H1 (cell line): Measurements from ENCODE around the gene PPY. TPM values are rescaled to one million over a fixed set of nuclear protein-coding genes. Genes with fewer than 3 reads are reported as not detected.

Experiments used
- CTCF ChIA-PET: fragments of 300-600 bp; sonication (Branson Sonifier 250); formaldehyde crosslinking; loops from one replicate; lab custom pipeline; 2021; ENCODE audit not compliant: partially characterized antibody; lab: Charles Lee
- POLR2A ChIA-PET: fragments of 300-600 bp; sonication (Branson Sonifier 250); formaldehyde crosslinking; loops from one replicate; lab custom pipeline; 2021; ENCODE audit warnings: inconsistent platforms; ENCODE audit not compliant: partially characterized antibody; lab: Charles Lee
- DNase-seq, 2 experiments: peaks; one replicate each; pipeline versions ENCODE4 v3.0.0 to v3.0.0-alpha.2; 2010 to 2022; ENCODE audit warnings: low spot score in 2 of 2, low read depth in 1 of 2, mixed read lengths in 1 of 2
- FAIRE-seq: peaks from 2 replicates; lab custom pipeline; 2011; peaks lifted over from hg19 to GRCh38; lab: Jason Lieb, UNC
- H2AFZ ChIP-seq: 2 replicates; pipeline ENCODE4 v1.8.1; 2012; ENCODE audit warnings: low read length, inconsistent platforms
- H2AK5ac ChIP-seq: 2 replicates; pipeline ENCODE4 v1.6.1; 2013; ENCODE audit warnings: low read depth, low read length
- H2BK120ac ChIP-seq: replicated peaks from 2 replicates; pipeline ENCODE3; 2013; ENCODE audit warnings: low read depth, low read length, inconsistent platforms
- H2BK12ac ChIP-seq: 2 replicates; pipeline ENCODE4 v1.6.1; 2013; ENCODE audit warnings: low read depth, low read length
- H2BK15ac ChIP-seq: 2 replicates; pipeline ENCODE4 v1.6.1; 2013; ENCODE audit warnings: low read length
- H2BK20ac ChIP-seq: 2 replicates; pipeline ENCODE4 v1.6.1; 2013; ENCODE audit warnings: low read length
- H2BK5ac ChIP-seq: 2 replicates; pipeline ENCODE4 v1.6.1; 2013; ENCODE audit warnings: low read depth, low read length
- H3K14ac ChIP-seq: 2 replicates; pipeline ENCODE4 v1.6.1; 2013; ENCODE audit warnings: inconsistent platforms; ENCODE audit not compliant: insufficient read length
- H3K18ac ChIP-seq: 2 replicates; pipeline ENCODE4 v1.6.1; 2013; ENCODE audit warnings: low read length; ENCODE audit errors: extremely low read depth
- H3K23ac ChIP-seq: 2 replicates; pipeline ENCODE4 v1.6.1; 2013; ENCODE audit warnings: inconsistent platforms; ENCODE audit not compliant: insufficient read length
- H3K23me2 ChIP-seq: 2 replicates; pipeline ENCODE4 v1.6.1; 2013; ENCODE audit warnings: low read depth, low read length
- H3K27ac ChIP-seq: 2 replicates; pipeline ENCODE4 v1.6.1; 2011; ENCODE audit warnings: low read depth, low read length, inconsistent platforms
- H3K27me3 ChIP-seq, 4 experiments: replicated peaks in 1 of 4; 1 replicate in 1 of 4; 2 replicates in 3 of 4; pipeline versions ENCODE4 v1.6.1 to v1.8.1; 2011 to 2013; ENCODE audit warnings: low read length in 3 of 4, mild to moderate bottlenecking in 3 of 4, inconsistent platforms in 2 of 4, mixed read lengths in 2 of 4, moderate library complexity in 1 of 4; ENCODE audit not compliant: control insufficient read depth in 3 of 4, insufficient read depth in 3 of 4; ENCODE audit errors: extremely low read depth in 1 of 4
- H3K36me3 ChIP-seq, 4 experiments: 2 replicates each; pipeline versions ENCODE4 v1.6.1 to v1.8.1; 2011 to 2013; ENCODE audit warnings: mild to moderate bottlenecking in 4 of 4, low read length in 3 of 4, moderate library complexity in 2 of 4, control low read depth in 1 of 4, inconsistent platforms in 1 of 4; ENCODE audit not compliant: insufficient read depth in 4 of 4, control insufficient read depth in 2 of 4
- H3K4ac ChIP-seq: replicated peaks from 2 replicates; pipeline ENCODE3; 2013; ENCODE audit warnings: low read length, low read depth, mixed read lengths, inconsistent platforms; ENCODE audit not compliant: insufficient read length
- H3K4me1 ChIP-seq, 4 experiments: replicated peaks in 1 of 4; 1 replicate in 1 of 4; 2 replicates in 3 of 4; pipeline versions ENCODE4 v1.6.1 to v1.8.1; 2011 to 2013; ENCODE audit warnings: low read length in 3 of 4, inconsistent platforms in 2 of 4, mixed read lengths in 1 of 4; ENCODE audit not compliant: insufficient read depth in 4 of 4, control insufficient read depth in 3 of 4
- H3K4me2 ChIP-seq, 2 experiments: 2 replicates each; pipeline versions ENCODE4 v1.6.1 to v1.8.1; 2011 to 2013; ENCODE audit warnings: low read depth in 2 of 2, low read length in 2 of 2, control low read depth in 1 of 2, inconsistent platforms in 1 of 2, mild to moderate bottlenecking in 1 of 2; ENCODE audit not compliant: insufficient read depth in 1 of 2
- H3K4me3 ChIP-seq, 4 experiments: fragments of 200-600, 300-600 bp in 1 of 4; sonication (generic), shearing (Covaris generic), sonication (Bioruptor Twin) in 1 of 4; 2 replicates each; pipeline versions ENCODE4 v1.5.1 to v1.8.1; 2011 to 2016; ENCODE audit warnings: low read length in 4 of 4, low read depth in 3 of 4, control low read depth in 2 of 4, inconsistent platforms in 2 of 4, mild to moderate bottlenecking in 2 of 4, mixed read lengths in 1 of 4, moderate library complexity in 1 of 4; ENCODE audit not compliant: insufficient read depth in 2 of 4; ENCODE audit errors: extremely low read depth in 1 of 4
- H3K56ac ChIP-seq: replicated peaks from 2 replicates; pipeline ENCODE3; 2013; ENCODE audit warnings: low read depth, mild to moderate bottlenecking, mixed read lengths, low read length, inconsistent platforms; ENCODE audit not compliant: insufficient read length
- H3K79me1 ChIP-seq: 2 replicates; pipeline ENCODE4 v1.6.1; 2013; ENCODE audit warnings: low read depth, low read length, control low read depth
- H3K79me2 ChIP-seq, 2 experiments: 2 replicates each; pipeline versions ENCODE4 v1.6.1 to v1.8.1; 2012 to 2013; ENCODE audit warnings: low read length in 2 of 2, mild to moderate bottlenecking in 2 of 2, inconsistent platforms in 1 of 2; ENCODE audit not compliant: insufficient read depth in 2 of 2, control insufficient read depth in 1 of 2
- H3K9ac ChIP-seq, 4 experiments: replicated peaks in 1 of 4; 1 replicate in 1 of 4; 2 replicates in 3 of 4; pipeline versions ENCODE4 v1.6.1 to v1.8.1; 2011 to 2013; ENCODE audit warnings: low read depth in 3 of 4, low read length in 3 of 4, control low read depth in 2 of 4, mild to moderate bottlenecking in 2 of 4, moderate library complexity in 2 of 4, inconsistent platforms in 1 of 4; ENCODE audit errors: extremely low read depth in 1 of 4
- H3K9me3 ChIP-seq, 2 experiments: 2 replicates each; pipeline versions ENCODE4 v1.6.1 to v1.8.1; 2012 to 2013; ENCODE audit warnings: mild to moderate bottlenecking in 2 of 2, moderate library complexity in 2 of 2, control low read depth in 1 of 2, inconsistent platforms in 1 of 2, low read depth in 1 of 2, low read length in 1 of 2, mixed read lengths in 1 of 2; ENCODE audit not compliant: insufficient read depth in 2 of 2
- H4K20me1 ChIP-seq, 2 experiments: replicated peaks in 1 of 2; 2 replicates each; pipeline versions ENCODE3 to v1.8.1; 2011 to 2013; ENCODE audit warnings: inconsistent platforms in 2 of 2, low read length in 2 of 2, mild to moderate bottlenecking in 1 of 2; ENCODE audit not compliant: insufficient read depth in 2 of 2, control insufficient read depth in 1 of 2
- H4K5ac ChIP-seq: 2 replicates; pipeline ENCODE4 v1.6.1; 2013; ENCODE audit warnings: low read length, low read depth, mixed read lengths, inconsistent platforms; ENCODE audit not compliant: insufficient read length
- H4K8ac ChIP-seq: 2 replicates; pipeline ENCODE4 v1.8.0; 2013; ENCODE audit warnings: mild to moderate bottlenecking, moderate library complexity, low read length, inconsistent platforms; ENCODE audit not compliant: insufficient read depth; ENCODE audit errors: extremely low read depth
- H4K91ac ChIP-seq: replicated peaks from 2 replicates; pipeline ENCODE3; 2013; ENCODE audit warnings: low read length, mixed read lengths, inconsistent platforms; ENCODE audit not compliant: insufficient read length
- BRCA1 ChIP-seq: IDR thresholded peaks from 2 replicates; pipeline ENCODE4 v1.6.1; 2012; ENCODE audit warnings: low read depth, low read length, improper control_type of control experiment
- CEBPB ChIP-seq: IDR thresholded peaks from 2 replicates; pipeline ENCODE4 v1.6.1; 2012; ENCODE audit warnings: low read depth, low read length
- KDM4A ChIP-seq: IDR thresholded peaks from one replicate; pipeline ENCODE4 v1.7.1; 2012; ENCODE audit warnings: low read depth, mild to moderate bottlenecking, moderate library complexity, low read length, inconsistent platforms; ENCODE audit not compliant: severe bottlenecking
- NRF1 ChIP-seq: IDR thresholded peaks from 2 replicates; pipeline ENCODE4 v1.6.1; 2011; ENCODE audit warnings: mild to moderate bottlenecking, low read depth, low read length, improper control_type of control experiment
- SAP30 ChIP-seq: fragments of 300-600 bp; sonication (generic); IDR thresholded peaks from 2 replicates; pipeline ENCODE4 v1.7.1; 2012; ENCODE audit warnings: low read length, moderate library complexity, mild to moderate bottlenecking, inconsistent platforms; ENCODE audit not compliant: insufficient read depth, insufficient replicate concordance
- SIRT6 ChIP-seq: IDR thresholded peaks from one replicate; pipeline ENCODE4 v1.7.1; 2012; ENCODE audit warnings: low read length, inconsistent platforms
- SP1 ChIP-seq: IDR thresholded peaks from 2 replicates; pipeline ENCODE4 v1.6.1; 2011; ENCODE audit warnings: low read depth, low read length
- SUZ12 ChIP-seq: fragments of 200-600 bp; sonication (generic); IDR thresholded peaks from 2 replicates; pipeline ENCODE4 v1.6.1; 2012; ENCODE audit warnings: mild to moderate bottlenecking, inconsistent platforms, low read length, moderate library complexity, mixed read lengths
- TBP ChIP-seq: IDR thresholded peaks from 2 replicates; pipeline ENCODE4 v1.6.1; 2011; ENCODE audit warnings: low read depth, low read length, improper control_type of control experiment
- WGBS, 2 experiments: shearing (Covaris generic) in 1 of 2; methylation state at CpG; one replicate each; pipeline versions ENCODE4 v1.1.6 to v1.1.7; 2013 to 2015; ENCODE audit warnings: low lambda C conversion rate in 2 of 2, mixed read lengths in 2 of 2, inconsistent platforms in 1 of 2, low coverage in 1 of 2, missing lambda C conversion rate in 1 of 2; ENCODE audit not compliant: insufficient replicate concordance in 2 of 2, insufficient coverage in 1 of 2, insufficient read length in 1 of 2; ENCODE audit errors: extremely low coverage in 1 of 2, missing lambda C conversion rate in 1 of 2; 5-methylcytosine and 5-hydroxymethylcytosine counted together
- polyA plus RNA-seq, 7 experiments: library from polyadenylated mRNA; depleted of rRNA in 3 of 7; stranded (reverse) in 5 of 7; unstranded in 2 of 7; fragments of >200 nt in 5 of 7; fragments of 200-250 nt in 2 of 7; gene quantifications; 1 replicate in 5 of 7; 2 replicates in 1 of 7; 4 replicates in 1 of 7; pipeline versions ENCODE4 v1.2.1 to v1.2.3, GENCODE V29; 2011 to 2013; ENCODE audit warnings: missing spikeins in 2 of 7, mixed read lengths in 2 of 7
- total RNA-seq: library from RNA; stranded (reverse); fragmentation: NEBNext Ultra II Directional; extraction: Animal tissue kit (Norgen Biotek cat#: 25700); gene quantifications from 2 replicates; pipeline ENCODE4 v1.2.1, GENCODE V29; 2021

PPY gene
- total and polyA plus RNA-seq, 2 of the 8 experiments (the other 6 are each of a cell fraction or from before 2014, with no cell fraction given), result 0.26 TPM; not detected in 1

GRCh38 chr17:43982171-43982570 is 39.9 kb upstream of the PPY start:
- FAIRE-seq (no peak), DNase-seq (no peak)
- Histone ChIP-seq H3K4me2 (no peak overlapping the region), H2BK5ac (no peak overlapping the region), H3K4me3 (no peak overlapping the region), H3K14ac (no peak overlapping the region)
- TF ChIP-seq SP1, result no peak
- no peak for TF ChIP-seq SIRT6
- no peak for TF ChIP-seq CEBPB
- TF ChIP-seq BRCA1, result no peak
- TF ChIP-seq NRF1, result no peak
- no peak for TF ChIP-seq SAP30
- no peak for TF ChIP-seq SUZ12
- TF ChIP-seq TBP, result no peak
- TF ChIP-seq KDM4A, result no peak
- TF ChIP-seq, all 59 proteins: peak for 0
- H4K5ac ChIP-seq, result no peak overlapping the region
- WGBS, 2 experiments, result 96% methylated on average over 2 of the region's 2 CpGs; no CpG with 5 or more reads in 1 of the 2 experiments
- CTCF ChIA-PET, result interaction anchor here (1.0 to 22.7 kb wide), 18 partner anchors 8 to 368 kb away, joined by 3 to 416 read pairs (median 9); partner anchors contain the start of genes ASB16, NAGS and PPY
- POLR2A ChIA-PET, result interaction anchor here (0.9 to 1.2 kb wide), 2 partner anchors 12 to 25 kb away, joined by 3 read pairs; no protein-coding TSS in a partner anchor
- no peak overlapping the region for H3K9ac ChIP-seq
- no peaks in the 10 kb centered on the region for H3K79me2 ChIP-seq
- no peak overlapping the region for H2BK20ac ChIP-seq
- no peak overlapping the region for H3K56ac ChIP-seq
- H3K79me1 ChIP-seq, result no peaks in the 10 kb centered on the region
- no peaks in the 10 kb centered on the region for H3K36me3 ChIP-seq
- H3K4ac ChIP-seq, result no peak overlapping the region
- H3K23ac ChIP-seq, result no peak overlapping the region
- H3K23me2 ChIP-seq, result peaks cover 6% of the 10 kb centered on the region
- H3K27me3 ChIP-seq, result peaks cover 0 to 5% (median 4%) of the 10 kb centered on the region in 4 experiments; a peak in 3 of 7 replicates
- no peak overlapping the region for H4K8ac ChIP-seq
- H4K20me1 ChIP-seq, result no peaks in the 10 kb centered on the region
- no peaks in the 10 kb centered on the region for H3K9me3 ChIP-seq
- no peak overlapping the region for H2AK5ac ChIP-seq
- H3K27ac ChIP-seq, result no peak overlapping the region
- H4K91ac ChIP-seq, result no peak overlapping the region
- no peak overlapping the region for H2AFZ ChIP-seq
- no peak overlapping the region for H2BK120ac ChIP-seq
- H3K18ac ChIP-seq, result no peak overlapping the region
- H3K4me1 ChIP-seq, result peaks cover 0 to 4% (median 2%) of the 10 kb centered on the region in 4 experiments; a peak in 3 of 7 replicates
- 0 out of 2 replicates have a peak overlapping the region, but pooled peaks have one; percentile 20 for H2BK12ac ChIP-seq
- H2BK15ac ChIP-seq, result no peak overlapping the region
